HEK293 (cell line): ENCODE measurements around the gene FAM171A1.

Experiments
- KLF10 ChIP-seq: fragments of 450-650 bp; IDR thresholded peaks from 2 replicates; pipeline ENCODE4 v1.5.1; 2018; ENCODE audit warnings: missing biosample characterization, mild to moderate bottlenecking, missing genetic modification characterization
- KLF16 ChIP-seq: fragments of 450-650 bp; formaldehyde crosslinking; IDR thresholded peaks from 2 replicates; pipeline ENCODE4 v1.5.1; 2017; ENCODE audit warnings: missing biosample characterization, missing genetic modification characterization
- ZNF510 ChIP-seq: fragments of 450-650 bp; formaldehyde crosslinking; IDR thresholded peaks from 2 replicates; pipeline ENCODE4 v1.5.1; 2018; ENCODE audit warnings: mild to moderate bottlenecking, missing genetic modification characterization, missing biosample characterization; ENCODE audit not compliant: insufficient replicate concordance
- ZNF530 ChIP-seq: fragments of 450-650 bp; formaldehyde crosslinking; IDR thresholded peaks from 2 replicates; pipeline ENCODE4 v1.5.1; 2016; ENCODE audit warnings: low read depth, missing biosample characterization, missing genetic modification characterization
- TF ChIP-seq, protein P1 (sequence below): fragments of 450-650 bp; formaldehyde crosslinking; IDR thresholded peaks from 2 replicates; pipeline ENCODE4 v1.5.1; 2016; ENCODE audit warnings: missing biosample characterization, missing genetic modification characterization
- TF ChIP-seq, protein P2 (sequence below): fragments of 450-650 bp; IDR thresholded peaks from 2 replicates; pipeline ENCODE4 v1.5.1; 2018; ENCODE audit warnings: missing biosample characterization, missing genetic modification characterization
- TF ChIP-seq, protein P3 (sequence below): fragments of 450-650 bp; formaldehyde crosslinking; IDR thresholded peaks from 2 replicates; pipeline ENCODE4 v1.5.1; 2017; ENCODE audit warnings: missing biosample characterization, missing genetic modification characterization
- TF ChIP-seq, protein P4 (sequence below): fragments of 450-650 bp; formaldehyde crosslinking; IDR thresholded peaks from 2 replicates; pipeline ENCODE4 v1.5.1; 2016; ENCODE audit warnings: missing biosample characterization, missing genetic modification characterization
- TF ChIP-seq, protein P5 (sequence below): fragments of 450-650 bp; formaldehyde crosslinking; IDR thresholded peaks from 2 replicates; pipeline ENCODE4 v1.5.1; 2016; ENCODE audit warnings: missing biosample characterization, missing genetic modification characterization, low read depth

DNA sequence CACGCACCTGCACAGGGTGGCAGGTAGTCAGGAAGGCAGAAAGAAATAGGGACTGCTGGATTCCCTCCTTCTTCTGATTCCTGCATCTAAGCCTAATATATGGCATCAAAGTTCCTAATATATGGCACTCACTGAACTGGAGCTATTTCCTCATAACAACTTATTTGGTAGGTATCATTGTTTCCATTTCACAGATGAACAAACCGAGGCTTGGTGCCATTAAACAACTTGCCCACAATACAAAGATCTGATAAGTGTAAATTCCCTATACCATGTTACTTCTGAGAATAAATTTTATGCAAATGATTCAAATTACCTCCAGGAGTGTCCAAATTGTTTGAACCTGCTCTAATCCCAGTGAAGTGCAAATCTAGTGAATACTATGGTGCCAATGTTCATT, 2.1 kb upstream of the FAM171A1 start:
- TF ChIP-seq ZNF510 (tag by site-specific recombination) (no peak), KLF10 (tag by site-specific recombination) (no peak), KLF16 (no peak), ZNF530 (tag by site-specific recombination) (no peak)
- TF ChIP-seq, protein P1, sequence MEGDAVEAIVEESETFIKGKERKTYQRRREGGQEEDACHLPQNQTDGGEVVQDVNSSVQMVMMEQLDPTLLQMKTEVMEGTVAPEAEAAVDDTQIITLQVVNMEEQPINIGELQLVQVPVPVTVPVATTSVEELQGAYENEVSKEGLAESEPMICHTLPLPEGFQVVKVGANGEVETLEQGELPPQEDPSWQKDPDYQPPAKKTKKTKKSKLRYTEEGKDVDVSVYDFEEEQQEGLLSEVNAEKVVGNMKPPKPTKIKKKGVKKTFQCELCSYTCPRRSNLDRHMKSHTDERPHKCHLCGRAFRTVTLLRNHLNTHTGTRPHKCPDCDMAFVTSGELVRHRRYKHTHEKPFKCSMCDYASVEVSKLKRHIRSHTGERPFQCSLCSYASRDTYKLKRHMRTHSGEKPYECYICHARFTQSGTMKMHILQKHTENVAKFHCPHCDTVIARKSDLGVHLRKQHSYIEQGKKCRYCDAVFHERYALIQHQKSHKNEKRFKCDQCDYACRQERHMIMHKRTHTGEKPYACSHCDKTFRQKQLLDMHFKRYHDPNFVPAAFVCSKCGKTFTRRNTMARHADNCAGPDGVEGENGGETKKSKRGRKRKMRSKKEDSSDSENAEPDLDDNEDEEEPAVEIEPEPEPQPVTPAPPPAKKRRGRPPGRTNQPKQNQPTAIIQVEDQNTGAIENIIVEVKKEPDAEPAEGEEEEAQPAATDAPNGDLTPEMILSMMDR (tag by site-specific recombination): no peak
- TF ChIP-seq, protein P2, sequence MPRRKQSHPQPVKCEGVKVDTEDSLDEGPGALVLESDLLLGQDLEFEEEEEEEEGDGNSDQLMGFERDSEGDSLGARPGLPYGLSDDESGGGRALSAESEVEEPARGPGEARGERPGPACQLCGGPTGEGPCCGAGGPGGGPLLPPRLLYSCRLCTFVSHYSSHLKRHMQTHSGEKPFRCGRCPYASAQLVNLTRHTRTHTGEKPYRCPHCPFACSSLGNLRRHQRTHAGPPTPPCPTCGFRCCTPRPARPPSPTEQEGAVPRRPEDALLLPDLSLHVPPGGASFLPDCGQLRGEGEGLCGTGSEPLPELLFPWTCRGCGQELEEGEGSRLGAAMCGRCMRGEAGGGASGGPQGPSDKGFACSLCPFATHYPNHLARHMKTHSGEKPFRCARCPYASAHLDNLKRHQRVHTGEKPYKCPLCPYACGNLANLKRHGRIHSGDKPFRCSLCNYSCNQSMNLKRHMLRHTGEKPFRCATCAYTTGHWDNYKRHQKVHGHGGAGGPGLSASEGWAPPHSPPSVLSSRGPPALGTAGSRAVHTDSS (tag by site-specific recombination): no peak
- TF ChIP-seq, protein P3, sequence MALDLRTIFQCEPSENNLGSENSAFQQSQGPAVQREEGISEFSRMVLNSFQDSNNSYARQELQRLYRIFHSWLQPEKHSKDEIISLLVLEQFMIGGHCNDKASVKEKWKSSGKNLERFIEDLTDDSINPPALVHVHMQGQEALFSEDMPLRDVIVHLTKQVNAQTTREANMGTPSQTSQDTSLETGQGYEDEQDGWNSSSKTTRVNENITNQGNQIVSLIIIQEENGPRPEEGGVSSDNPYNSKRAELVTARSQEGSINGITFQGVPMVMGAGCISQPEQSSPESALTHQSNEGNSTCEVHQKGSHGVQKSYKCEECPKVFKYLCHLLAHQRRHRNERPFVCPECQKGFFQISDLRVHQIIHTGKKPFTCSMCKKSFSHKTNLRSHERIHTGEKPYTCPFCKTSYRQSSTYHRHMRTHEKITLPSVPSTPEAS (tag by site-specific recombination): no peak
- TF ChIP-seq, protein P4, sequence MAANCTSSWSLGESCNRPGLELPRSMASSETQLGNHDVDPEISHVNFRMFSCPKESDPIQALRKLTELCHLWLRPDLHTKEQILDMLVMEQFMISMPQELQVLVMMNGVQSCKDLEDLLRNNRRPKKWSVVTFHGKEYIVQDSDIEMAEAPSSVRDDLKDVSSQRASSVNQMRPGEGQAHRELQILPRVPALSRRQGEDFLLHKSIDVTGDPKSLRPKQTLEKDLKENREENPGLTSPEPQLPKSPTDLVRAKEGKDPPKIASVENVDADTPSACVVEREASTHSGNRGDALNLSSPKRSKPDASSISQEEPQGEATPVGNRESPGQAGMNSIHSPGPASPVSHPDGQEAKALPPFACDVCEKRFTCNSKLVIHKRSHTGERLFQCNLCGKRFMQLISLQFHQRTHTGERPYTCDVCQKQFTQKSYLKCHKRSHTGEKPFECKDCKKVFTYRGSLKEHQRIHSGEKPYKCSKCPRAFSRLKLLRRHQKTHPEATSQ (tag by site-specific recombination): no peak
- TF ChIP-seq, protein P5, sequence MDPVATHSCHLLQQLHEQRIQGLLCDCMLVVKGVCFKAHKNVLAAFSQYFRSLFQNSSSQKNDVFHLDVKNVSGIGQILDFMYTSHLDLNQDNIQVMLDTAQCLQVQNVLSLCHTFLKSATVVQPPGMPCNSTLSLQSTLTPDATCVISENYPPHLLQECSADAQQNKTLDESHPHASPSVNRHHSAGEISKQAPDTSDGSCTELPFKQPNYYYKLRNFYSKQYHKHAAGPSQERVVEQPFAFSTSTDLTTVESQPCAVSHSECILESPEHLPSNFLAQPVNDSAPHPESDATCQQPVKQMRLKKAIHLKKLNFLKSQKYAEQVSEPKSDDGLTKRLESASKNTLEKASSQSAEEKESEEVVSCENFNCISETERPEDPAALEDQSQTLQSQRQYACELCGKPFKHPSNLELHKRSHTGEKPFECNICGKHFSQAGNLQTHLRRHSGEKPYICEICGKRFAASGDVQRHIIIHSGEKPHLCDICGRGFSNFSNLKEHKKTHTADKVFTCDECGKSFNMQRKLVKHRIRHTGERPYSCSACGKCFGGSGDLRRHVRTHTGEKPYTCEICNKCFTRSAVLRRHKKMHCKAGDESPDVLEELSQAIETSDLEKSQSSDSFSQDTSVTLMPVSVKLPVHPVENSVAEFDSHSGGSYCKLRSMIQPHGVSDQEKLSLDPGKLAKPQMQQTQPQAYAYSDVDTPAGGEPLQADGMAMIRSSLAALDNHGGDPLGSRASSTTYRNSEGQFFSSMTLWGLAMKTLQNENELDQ (tag by site-specific recombination): no peak
